GM12878 (cell line): ENCODE data around the gene WFDC12. TPM values are rescaled to one million over a fixed set of nuclear protein-coding genes. Genes with fewer than 3 reads are reported as not detected.

Source experiments
- ATAC-seq: fragments of 200-7000 bp; cut with Tn5 transposase; 3 replicates; pipeline ENCODE4 v1.9.1; 2020; ENCODE audit warnings: mild to moderate bottlenecking, moderate library complexity
- BruUV-seq: library from RNA; stranded (reverse); fragments of 400-500 nt; replicated peaks from 2 replicates; lab custom pipeline; 2021; lab: Mats Ljungman, UMichigan
- CTCF ChIA-PET: fragments of 300-600 bp; sonication (Branson Sonifier 250); formaldehyde crosslinking; extraction: SDS; loops from one replicate; lab custom pipeline; 2021; ENCODE audit warnings: inconsistent platforms; lab: Yijun Ruan, JAX
- POLR2A ChIA-PET: fragments of 350-600 bp; formaldehyde crosslinking; extraction: SDS; loops from one replicate; lab custom pipeline; 2021; ENCODE audit warnings: inconsistent platforms; lab: Charles Lee
- RAD21 ChIA-PET: fragments of 300-600 bp; sonication (Branson Sonifier 250); formaldehyde crosslinking; loops from one replicate; lab custom pipeline; 2023; ENCODE audit warnings: antibody characterized with exemption; ENCODE audit not compliant: unreplicated experiment; lab: Charles Lee
- SMC1A ChIA-PET: fragments of 300-600 bp; sonication (Branson Sonifier 250); formaldehyde crosslinking; loops from one replicate; lab custom pipeline; 2023; ENCODE audit not compliant: unreplicated experiment, uncharacterized antibody; lab: Charles Lee
- DNase-seq: peaks from one replicate; pipeline ENCODE4 v3.0.0-alpha.2; 2011; ENCODE audit warnings: low read depth, low spot score
- FAIRE-seq: peaks from 3 replicates; lab custom pipeline; 2011; peaks lifted over from hg19 to GRCh38; lab: Jason Lieb, UNC
- H2AFZ ChIP-seq: 2 replicates; pipeline ENCODE4 v1.6.0; 2011; ENCODE audit warnings: low read depth, low read length, control low read depth; ENCODE audit not compliant: control insufficient read depth
- H3K27ac ChIP-seq: 2 replicates; pipeline ENCODE4 v1.5.1; 2011; ENCODE audit warnings: control low read depth; ENCODE audit not compliant: control insufficient read depth, insufficient read depth
- H3K27me3 ChIP-seq, 2 experiments: replicated peaks in 1 of 2; 2 replicates each; pipeline versions ENCODE4 v1.6.0 to v1.6.1; 2011; ENCODE audit warnings: low read length in 1 of 2; ENCODE audit not compliant: control insufficient read depth in 2 of 2, insufficient read depth in 2 of 2
- H3K36me3 ChIP-seq, 2 experiments: 2 replicates each; pipeline ENCODE4 v1.5.1; 2011; ENCODE audit warnings: low read length in 1 of 2; ENCODE audit not compliant: control insufficient read depth in 2 of 2, insufficient read depth in 2 of 2
- H3K4me1 ChIP-seq: 2 replicates; pipeline ENCODE4 v1.6.1; 2011; ENCODE audit warnings: mild to moderate bottlenecking, low read length, moderate library complexity, mixed read lengths; ENCODE audit not compliant: control insufficient read depth, insufficient read depth
- H3K4me2 ChIP-seq: 2 replicates; pipeline ENCODE4 v1.6.0; 2011; ENCODE audit warnings: control low read depth; ENCODE audit not compliant: control insufficient read depth, insufficient read depth
- H3K4me3 ChIP-seq: fragments of 200-600 bp; sonication (generic); 2 replicates; pipeline ENCODE4 v1.5.1; 2016
- H3K79me2 ChIP-seq: 2 replicates; pipeline ENCODE4 v1.6.0; 2011; ENCODE audit warnings: low read length; ENCODE audit not compliant: control insufficient read depth, insufficient read depth
- H3K9ac ChIP-seq: 2 replicates; pipeline ENCODE4 v1.8.0; 2011; ENCODE audit warnings: low read length, control low read depth, mixed read lengths; ENCODE audit not compliant: control insufficient read depth, insufficient read depth
- H3K9me3 ChIP-seq: replicated peaks from 3 replicates; pipeline ENCODE4 v1.5.1; 2011; ENCODE audit warnings: mild to moderate bottlenecking, low read length; ENCODE audit not compliant: control insufficient read depth, insufficient read depth
- H4K20me1 ChIP-seq: 2 replicates; pipeline ENCODE4 v1.6.0; 2011; ENCODE audit not compliant: control insufficient read depth, insufficient read depth
- BRCA1 ChIP-seq: IDR thresholded peaks from 2 replicates; pipeline ENCODE4 v1.6.1; 2011; ENCODE audit warnings: low read depth, low read length, improper control_type of control experiment
- CBX3 ChIP-seq: fragments of 200-600 bp; sonication (generic); IDR thresholded peaks from 2 replicates; pipeline ENCODE4 v1.6.1; 2016; ENCODE audit warnings: low read depth, borderline replicate concordance
- CBX5 ChIP-seq: sonication (generic); IDR thresholded peaks from 2 replicates; pipeline ENCODE4 v1.6.1; 2016; ENCODE audit warnings: low read depth, moderate library complexity, mild to moderate bottlenecking, inconsistent platforms
- CEBPB ChIP-seq, 2 experiments: fragments of 150-350 bp in 1 of 2; IDR thresholded peaks; 2 replicates each; pipeline ENCODE4 v1.6.1; 2012 to 2014; ENCODE audit warnings: low read depth in 2 of 2, low read length in 2 of 2, borderline replicate concordance in 1 of 2, inconsistent platforms in 1 of 2
- CHD1 ChIP-seq: IDR thresholded peaks from 2 replicates; pipeline ENCODE4 v1.6.1; 2012; ENCODE audit warnings: low read depth, low read length, improper control_type of control experiment
- CREB1 ChIP-seq: IDR thresholded peaks from 2 replicates; pipeline ENCODE4 v1.6.1; 2012; ENCODE audit warnings: low read depth, mild to moderate bottlenecking, inconsistent platforms
- GABPA ChIP-seq: IDR thresholded peaks from 2 replicates; pipeline ENCODE4 v1.6.1; 2014; ENCODE audit warnings: antibody characterized with exemption, low read depth, mild to moderate bottlenecking, inconsistent platforms
- IKZF1 ChIP-seq: fragments of 450-650 bp; conservative IDR thresholded peaks from 2 replicates; pipeline ENCODE4 v1.6.1; 2017; ENCODE audit warnings: antibody characterized with exemption, mild to moderate bottlenecking
- IRF3 ChIP-seq: fragments of 450-650 bp; IDR thresholded peaks from 2 replicates; pipeline ENCODE4 v1.6.1; 2014; ENCODE audit warnings: mild to moderate bottlenecking
- KDM1A ChIP-seq: fragments of 200-600 bp; sonication (generic); IDR thresholded peaks from 2 replicates; pipeline ENCODE4 v1.6.1; 2016; ENCODE audit warnings: borderline replicate concordance
- NR2C2 ChIP-seq: IDR thresholded peaks from 2 replicates; pipeline ENCODE4 v1.6.1; 2011; ENCODE audit warnings: borderline replicate concordance, low read depth; ENCODE audit not compliant: control insufficient read depth, insufficient read length
- SKIL ChIP-seq: fragments of 450-650 bp; IDR thresholded peaks from 2 replicates; pipeline ENCODE4 v1.6.1; 2017; ENCODE audit warnings: mild to moderate bottlenecking, low read depth, inconsistent platforms; ENCODE audit not compliant: poor library complexity, severe bottlenecking
- TCF7 ChIP-seq: IDR thresholded peaks from 2 replicates; pipeline ENCODE4 v1.6.1; 2014; ENCODE audit warnings: antibody characterized with exemption, borderline replicate concordance
- ZBED1 ChIP-seq: IDR thresholded peaks from 2 replicates; pipeline ENCODE4 v1.6.1; 2016; ENCODE audit warnings: borderline replicate concordance
- WGBS: methylation state at CpG from one replicate; pipeline ENCODE4 v1.1.6; 2016; ENCODE audit warnings: low lambda C conversion rate; ENCODE audit not compliant: insufficient replicate concordance, insufficient coverage; ENCODE audit errors: missing lambda C conversion rate; 5-methylcytosine and 5-hydroxymethylcytosine counted together
- in situ Hi-C: fragments of 300-500 bp; cut with MboI; formaldehyde crosslinking; loops from 9 replicates; pipeline ENCODE4 v1.14.3; 2018; ENCODE audit warnings: mixed read lengths
- intact Hi-C: fragments of 100-400 bp; cut with micrococcal nuclease; formaldehyde crosslinking; loops from one replicate; pipeline ENCODE4 v1.14.2; 2022; ENCODE audit not compliant: unreplicated experiment
- polyA plus RNA-seq, 11 experiments: library from polyadenylated mRNA; depleted of rRNA in 4 of 11; unstranded in 6 of 11; stranded (reverse) in 5 of 11; fragments of >200 nt; fragmentation: Nextera tagmentation in 4 of 11; fragmentation: Illumina TruSeq in 1 of 11; extraction: Ambion mirVana in 4 of 11; extraction: Trizol in 1 of 11; gene quantifications; 1 replicate in 1 of 11; 2 replicates in 10 of 11; pipeline versions ENCODE4 v1.2.1 to v1.2.3, GENCODE V29; 2011 to 2016; ENCODE audit warnings: inconsistent platforms in 2 of 11, missing spikeins in 2 of 11, low read depth in 1 of 11
- total RNA-seq, 4 experiments: library from RNA; depleted of rRNA in 3 of 4; stranded (reverse); fragments of >200 nt in 3 of 4; fragmentation: Illumina TruSeq in 1 of 4; extraction: Trizol in 1 of 4; gene quantifications; 2 replicates each; pipeline versions ENCODE4 v1.2.1 to v1.2.3, GENCODE V29; 2013 to 2021
- TF ChIP-seq, protein P1 (sequence below): IDR thresholded peaks from 2 replicates; pipeline ENCODE4 v1.6.1; 2011; ENCODE audit warnings: borderline replicate concordance, low read depth, mild to moderate bottlenecking, moderate library complexity, low read length; ENCODE audit not compliant: insufficient read depth, poor library complexity, severe bottlenecking
- TF ChIP-seq, protein P2 (sequence below): IDR thresholded peaks from 2 replicates; pipeline ENCODE4 v1.6.1; 2011; ENCODE audit warnings: borderline replicate concordance, low read depth, mild to moderate bottlenecking, moderate library complexity, mixed read lengths, low read length; ENCODE audit not compliant: insufficient read depth; ENCODE audit errors: extremely low read length

Gene WFDC12
- total and polyA plus RNA-seq, 10 of the 15 experiments (the other 5 are each of a cell fraction or from before 2014, with no cell fraction given): not detected

GRCh38 chr20:45082468-45082867 lies 41.8 kb downstream of the WFDC12 start:
- H3K27me3 ChIP-seq: no peaks in the 10 kb centered on the region
- TF ChIP-seq SKIL: no peak
- no peak for TF ChIP-seq CBX3
- TF ChIP-seq CEBPB (IDR thresholded peaks at IDR 0.05; ENCODE audit: borderline replicate concordance in 1 of 2, low read depth in 2 of 2, low read length in 2 of 2): no peak
- TF ChIP-seq GABPA: no peak
- no peak for TF ChIP-seq TCF7
- no peak for TF ChIP-seq ZBED1
- no peak for TF ChIP-seq IRF3
- no peak for TF ChIP-seq CBX5
- TF ChIP-seq, protein P1, sequence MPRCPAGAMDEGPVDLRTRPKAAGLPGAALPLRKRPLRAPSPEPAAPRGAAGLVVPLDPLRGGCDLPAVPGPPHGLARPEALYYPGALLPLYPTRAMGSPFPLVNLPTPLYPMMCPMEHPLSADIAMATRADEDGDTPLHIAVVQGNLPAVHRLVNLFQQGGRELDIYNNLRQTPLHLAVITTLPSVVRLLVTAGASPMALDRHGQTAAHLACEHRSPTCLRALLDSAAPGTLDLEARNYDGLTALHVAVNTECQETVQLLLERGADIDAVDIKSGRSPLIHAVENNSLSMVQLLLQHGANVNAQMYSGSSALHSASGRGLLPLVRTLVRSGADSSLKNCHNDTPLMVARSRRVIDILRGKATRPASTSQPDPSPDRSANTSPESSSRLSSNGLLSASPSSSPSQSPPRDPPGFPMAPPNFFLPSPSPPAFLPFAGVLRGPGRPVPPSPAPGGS: no peak
- TF ChIP-seq BRCA1: no peak
- no peak for TF ChIP-seq IKZF1
- no peak for TF ChIP-seq KDM1A
- no peak for TF ChIP-seq NR2C2
- no peak for TF ChIP-seq CHD1
- no peak for TF ChIP-seq CREB1
- TF ChIP-seq, protein P2, sequence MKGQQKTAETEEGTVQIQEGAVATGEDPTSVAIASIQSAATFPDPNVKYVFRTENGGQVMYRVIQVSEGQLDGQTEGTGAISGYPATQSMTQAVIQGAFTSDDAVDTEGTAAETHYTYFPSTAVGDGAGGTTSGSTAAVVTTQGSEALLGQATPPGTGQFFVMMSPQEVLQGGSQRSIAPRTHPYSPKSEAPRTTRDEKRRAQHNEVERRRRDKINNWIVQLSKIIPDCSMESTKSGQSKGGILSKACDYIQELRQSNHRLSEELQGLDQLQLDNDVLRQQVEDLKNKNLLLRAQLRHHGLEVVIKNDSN: no peak
- H3K9me3 ChIP-seq: no peaks in the 10 kb centered on the region; the same call in 2 of the 3 replicates
- no TSS peak for BruUV-seq
- ATAC-seq: no peak
- in situ Hi-C loops (no loop called here), intact Hi-C loops (no loop called here)
- RAD21 ChIA-PET: no interaction called here
- DNase-seq: no peak
- peaks cover 2 to 8% of the 10 kb centered on the region in 2 experiments; a peak in 3 of 4 replicates for H3K36me3 ChIP-seq
- no peak overlapping the region for H2AFZ ChIP-seq
- 92% methylated on average over 3 of the region's 3 CpGs for WGBS
- H3K4me2 ChIP-seq: no peak overlapping the region
- H3K9ac ChIP-seq: no peak overlapping the region
- H3K4me1 ChIP-seq: no peaks in the 10 kb centered on the region
- POLR2A ChIA-PET: interaction anchor here (0.7 kb wide), 1 partner anchor 200 kb away, joined by 3 read pairs; no protein-coding TSS in a partner anchor
- CTCF ChIA-PET: interaction anchor here (0.6 to 2.2 kb wide), 6 partner anchors 12 to 603 kb away, joined by 3 to 12 read pairs (median 4); no protein-coding TSS in a partner anchor
- SMC1A ChIA-PET: interaction anchor here (0.7 to 1.6 kb wide), 5 partner anchors 10 to 38 kb away, joined by 3 to 5 read pairs (median 4); no protein-coding TSS in a partner anchor
- H3K4me3 ChIP-seq: no peak overlapping the region
- no peaks in the 10 kb centered on the region for H4K20me1 ChIP-seq
- H3K79me2 ChIP-seq: no peaks in the 10 kb centered on the region
- H3K27ac ChIP-seq: no peak overlapping the region
- FAIRE-seq: no peak
